Gastrocnemius medialis (tissue), 4 donors: ENCODE measurements around the gene KIF11. TPM values are rescaled to one million over a fixed set of nuclear protein-coding genes. Genes with fewer than 3 reads are reported as not detected.
A peak's percentile ranks its signal among the peaks of the same experiment; 100 is the strongest.

ENCODE experiments used
- ATAC-seq, 2 donors: fragments of 150-250 bp; one replicate each; pipeline ENCODE4 v1.9.1; 2016
- DNase-seq, 2 donors: peaks; one replicate each; pipeline ENCODE4 v3.0.0-alpha.2; 2019
- H3K27ac ChIP-seq, 4 donors: fragments of 200-600 bp; sonication (generic); 1 replicate in 1 of 4; 2 replicates in 3 of 4; pipeline ENCODE4 v1.5.1; 2016 to 2018; ENCODE audit warnings: mild to moderate bottlenecking in 2 of 4, moderate library complexity in 1 of 4
- H3K27me3 ChIP-seq, 3 donors: fragments of 200-600 bp; sonication (generic) in 2 of 3; 1 replicate in 1 of 3; 2 replicates in 2 of 3; pipeline versions ENCODE4 v1.5.1 to v1.6.0; 2016 to 2019; ENCODE audit warnings: mild to moderate bottlenecking in 1 of 3, moderate library complexity in 1 of 3
- H3K36me3 ChIP-seq, 2 donors: fragments of 200-600 bp; sonication (generic) in 1 of 2; one replicate each; pipeline ENCODE4 v1.5.1; 2017 to 2018
- H3K4me1 ChIP-seq, 2 donors: fragments of 200-600 bp; sonication (generic) in 1 of 2; one replicate each; pipeline ENCODE4 v1.5.1; 2016 to 2017; ENCODE audit warnings: mild to moderate bottlenecking in 2 of 2
- H3K4me3 ChIP-seq, 4 donors: fragments of 200-600 bp; sonication (generic) in 3 of 4; 1 replicate in 1 of 4; 2 replicates in 3 of 4; pipeline ENCODE4 v1.5.1; 2016 to 2019; ENCODE audit warnings: mild to moderate bottlenecking in 2 of 4
- H3K9me3 ChIP-seq, 3 donors: fragments of 200-600 bp; sonication (generic) in 2 of 3; 1 replicate in 1 of 3; 2 replicates in 2 of 3; pipeline ENCODE4 v1.5.1; 2016 to 2019
- CTCF ChIP-seq, 5 experiments: fragments of 450-650 bp in 3 of 5; fragments of 200-600 bp in 2 of 5; sonication (generic) in 2 of 5; IDR thresholded peaks in 4 of 5; conservative IDR thresholded peaks in 1 of 5; 1 replicate in 4 of 5; 2 replicates in 1 of 5; pipeline ENCODE4 v1.5.1; 2016 to 2019; ENCODE audit warnings: antibody characterized with exemption in 5 of 5, mild to moderate bottlenecking in 3 of 5, moderate library complexity in 3 of 5
- POLR2A ChIP-seq, 2 donors: fragments of 450-650 bp; IDR thresholded peaks; one replicate each; pipeline ENCODE4 v1.6.1; 2017; ENCODE audit warnings: antibody characterized with exemption in 2 of 2, mild to moderate bottlenecking in 2 of 2, moderate library complexity in 2 of 2
- in situ Hi-C, 4 donors: fragments of 200-750 bp; cut with MboI; loops; one replicate each; pipeline versions ENCODE4 v1.15.0 to v1.8.0; 2017; ENCODE audit warnings: low sequenced_read_pairs in 4 of 4
- intact Hi-C: fragments of 100-400 bp; cut with DNase I; formaldehyde crosslinking; loops from one replicate; pipeline ENCODE4 v1.15.1; 2023; ENCODE audit warnings: low total_unique reads
- total RNA-seq, 4 donors: library from RNA; depleted of rRNA; stranded (reverse); fragments of >200 nt; gene quantifications; one replicate each; pipeline versions ENCODE4 v1.1.0 to v1.2.3, GENCODE V29; 2016

The KIF11 gene
- total RNA-seq, 4 donors from 2014 or later: 0.05 to 0.76 (median 0.35) TPM

- Histone ChIP-seq H3K4me3 (no peak overlapping the region), H3K27me3 (no peaks in the 10 kb centered on the region), H3K27ac (no peak overlapping the region), H3K9me3 (no peaks in the 10 kb centered on the region), H3K4me1 (no peaks in the 10 kb centered on the region), H3K36me3 (no peaks in the 10 kb centered on the region)
- DNase-seq (no peak), ATAC-seq (no peak)
- intact Hi-C loops: no loop called here
- in situ Hi-C loops: no loop called here
- no peak for TF ChIP-seq POLR2A (IDR thresholded peaks at IDR 0.05)
- TF ChIP-seq CTCF (IDR thresholded peaks at IDR 0.05 in 4 of 5, conservative IDR thresholded peaks at IDR 0.05 in 1 of 5): no peak
These were observed 62.5 kb downstream of the KIF11 start for GRCh38 chr10:92655426-92655825.

- in situ Hi-C loops: no loop called here
- no peak for DNase-seq
- H3K27me3 ChIP-seq: no peaks in the 10 kb centered on the region
- TF ChIP-seq CTCF (IDR thresholded peaks at IDR 0.05 in 4 of 5, conservative IDR thresholded peaks at IDR 0.05 in 1 of 5) (no peak), POLR2A (IDR thresholded peaks at IDR 0.05) (no peak)
- no peaks in the 10 kb centered on the region for H3K9me3 ChIP-seq
- H3K4me1 ChIP-seq: no peaks in the 10 kb centered on the region
- no peak for ATAC-seq
- H3K36me3 ChIP-seq: no peaks in the 10 kb centered on the region
- no peak overlapping the region for H3K4me3 ChIP-seq
- no peak overlapping the region for H3K27ac ChIP-seq
- intact Hi-C loops: no loop called here
These were observed 63.5 kb downstream of the KIF11 start for GRCh38 chr10:92656266-92656961.

- Histone ChIP-seq H3K4me1 (no peaks in the 10 kb centered on the region), H3K9me3 (no peaks in the 10 kb centered on the region), H3K4me3 (no peak overlapping the region), H3K27me3 (no peaks in the 10 kb centered on the region), H3K27ac (no peak overlapping the region), H3K36me3 (no peaks in the 10 kb centered on the region)
- ATAC-seq: no peak
- intact Hi-C loops: no loop called here
- in situ Hi-C loops: no loop called here
- DNase-seq: no peak
- TF ChIP-seq CTCF (IDR thresholded peaks at IDR 0.05 in 4 of 5, conservative IDR thresholded peaks at IDR 0.05 in 1 of 5): no peak
- TF ChIP-seq POLR2A (IDR thresholded peaks at IDR 0.05): no peak
These were observed 64.1 kb downstream of the KIF11 start for GRCh38 chr10:92657024-92657423.

- Histone ChIP-seq H3K4me1 (no peaks in the 10 kb centered on the region), H3K9me3 (no peaks in the 10 kb centered on the region), H3K4me3 (peak overlapping the region in 1 of 4 donors; percentile 21), H3K27ac (no peak overlapping the region), H3K27me3 (no peaks in the 10 kb centered on the region), H3K36me3 (no peaks in the 10 kb centered on the region)
- ATAC-seq (no peak), DNase-seq (no peak)
- intact Hi-C loops: no loop called here
- no peak for TF ChIP-seq POLR2A (IDR thresholded peaks at IDR 0.05)
- no peak for TF ChIP-seq CTCF (IDR thresholded peaks at IDR 0.05 in 4 of 5, conservative IDR thresholded peaks at IDR 0.05 in 1 of 5)
- in situ Hi-C loops: no loop called here
These were observed 69.9 kb downstream of the KIF11 start for GRCh38 chr10:92662848-92663247.

GRCh38 chr10:92664322-92664721 lies 71.4 kb downstream of the KIF11 start:
- ATAC-seq (no peak), DNase-seq (no peak)
- H3K4me1 ChIP-seq: no peaks in the 10 kb centered on the region
- TF ChIP-seq CTCF (IDR thresholded peaks at IDR 0.05 in 4 of 5, conservative IDR thresholded peaks at IDR 0.05 in 1 of 5) (no peak), POLR2A (IDR thresholded peaks at IDR 0.05) (no peak)
- no peaks in the 10 kb centered on the region for H3K27me3 ChIP-seq
- no peak overlapping the region for H3K4me3 ChIP-seq
- H3K27ac ChIP-seq: no peak overlapping the region
- no peaks in the 10 kb centered on the region for H3K9me3 ChIP-seq
- in situ Hi-C loops: no loop called here
- intact Hi-C loops: no loop called here
- H3K36me3 ChIP-seq: no peaks in the 10 kb centered on the region
